HCT116 (cell line): ENCODE measurements around the gene P4HA1. TPM values are rescaled to one million over a fixed set of nuclear protein-coding genes. Genes with fewer than 3 reads are reported as not detected.

Experiments
- ATAC-seq: fragments of 200-7000 bp; cut with Tn5 transposase; 2 replicates; pipeline ENCODE4 v1.9.1; 2020; ENCODE audit warnings: mild to moderate bottlenecking, moderate library complexity
- BruUV-seq: library from RNA; stranded (reverse); fragments of 400-500 nt; replicated peaks from 2 replicates; lab custom pipeline; 2021; lab: Mats Ljungman, UMichigan
- CTCF ChIA-PET: fragments of 300-600 bp; sonication (Branson Sonifier 250); formaldehyde crosslinking; loops from one replicate; lab custom pipeline; 2021; ENCODE audit warnings: antibody characterized with exemption; lab: Charles Lee
- POLR2A ChIA-PET: fragments of 300-600, 350-600 bp; sonication (Branson Sonifier 250); formaldehyde crosslinking; loops from one replicate; lab custom pipeline; 2021; ENCODE audit warnings: antibody characterized with exemption; lab: Charles Lee
- RAD21 ChIA-PET, 2 experiments: fragments of 300-600 bp; sonication (Branson Sonifier 250); formaldehyde crosslinking; loops; one replicate each; lab custom pipeline; 2023; ENCODE audit warnings: low total read pairs in 2 of 2; ENCODE audit not compliant: uncharacterized antibody in 2 of 2, unreplicated experiment in 2 of 2, low non-redundant PET in 1 of 2; lab: Charles Lee
- DNase-seq: peaks from one replicate; pipeline ENCODE4 v3.0.0-alpha.2; 2010; ENCODE audit warnings: low read depth, low spot score
- H2AFZ ChIP-seq: fragments of 200-600 bp; shearing (Covaris generic), sonication (generic); 2 replicates; pipeline ENCODE4 v1.6.1; 2017; ENCODE audit warnings: low read depth, mixed run types, mixed read lengths, antibody characterized with exemption, low read length; ENCODE audit not compliant: poor library complexity, severe bottlenecking
- H3K27ac ChIP-seq: 2 replicates; pipeline ENCODE4 v1.5.1; 2012; ENCODE audit warnings: low read depth, low read length
- H3K27me3 ChIP-seq: fragments of 200-600 bp; sonication (generic); 2 replicates; pipeline ENCODE4 v1.6.1; 2016; ENCODE audit warnings: mixed run types, low read length, mixed read lengths; ENCODE audit not compliant: insufficient read depth
- H3K36me3 ChIP-seq, 2 experiments: fragments of 200-500 bp in 1 of 2; fragments of 200-600 bp in 1 of 2; sonication (Bioruptor generic) in 1 of 2; sonication (generic) in 1 of 2; 2 replicates each; pipeline versions ENCODE4 v1.5.1 to v1.6.1; 2014 to 2016; ENCODE audit warnings: low read length in 2 of 2, inconsistent platforms in 1 of 2, mixed read lengths in 1 of 2, mixed run types in 1 of 2; ENCODE audit not compliant: insufficient read depth in 2 of 2, control insufficient read depth in 1 of 2
- H3K4me1 ChIP-seq, 2 experiments: fragments of 200-600 bp in 1 of 2; sonication (generic) in 1 of 2; 2 replicates each; pipeline versions ENCODE4 v1.5.1 to v1.6.1; 2012 to 2017; ENCODE audit warnings: low read length in 2 of 2, inconsistent platforms in 1 of 2, mild to moderate bottlenecking in 1 of 2, mixed read lengths in 1 of 2, mixed run types in 1 of 2, moderate library complexity in 1 of 2; ENCODE audit not compliant: insufficient read depth in 2 of 2, control insufficient read depth in 1 of 2
- H3K4me2 ChIP-seq: fragments of 200-600 bp; sonication (generic); 2 replicates; pipeline ENCODE4 v1.6.1; 2017; ENCODE audit warnings: mixed run types, low read length, mixed read lengths
- H3K4me3 ChIP-seq, 2 experiments: fragments of 200-600 bp in 1 of 2; sonication (generic) in 1 of 2; replicated peaks in 1 of 2; 2 replicates each; pipeline ENCODE4 v1.5.1; 2011 to 2016; ENCODE audit warnings: low read length in 2 of 2, control low read depth in 1 of 2, low read depth in 1 of 2, mild to moderate bottlenecking in 1 of 2, mixed read lengths in 1 of 2, mixed run types in 1 of 2
- H3K79me2 ChIP-seq: fragments of 200-600 bp; sonication (generic); 2 replicates; pipeline ENCODE4 v1.6.1; 2017; ENCODE audit warnings: mild to moderate bottlenecking, mixed run types, low read length, moderate library complexity, mixed read lengths; ENCODE audit not compliant: insufficient read depth
- H3K9ac ChIP-seq: fragments of 200-600 bp; sonication (generic); 2 replicates; pipeline ENCODE4 v1.6.1; 2016; ENCODE audit warnings: low read length, mixed read lengths
- H3K9me2 ChIP-seq: fragments of 200-600 bp; sonication (generic), shearing (Covaris generic); 2 replicates; pipeline ENCODE4 v1.6.1; 2017; ENCODE audit warnings: mixed run types, mild to moderate bottlenecking, moderate library complexity; ENCODE audit not compliant: insufficient read depth
- H3K9me3 ChIP-seq, 2 experiments: fragments of 200-500 bp in 1 of 2; fragments of 200-600 bp in 1 of 2; sonication (Bioruptor generic) in 1 of 2; sonication (generic) in 1 of 2; 2 replicates each; pipeline ENCODE4 v1.6.1; 2014 to 2017; ENCODE audit warnings: low read length in 2 of 2, mixed read lengths in 2 of 2, inconsistent platforms in 1 of 2, low read depth in 1 of 2, mild to moderate bottlenecking in 1 of 2, mixed run types in 1 of 2, moderate library complexity in 1 of 2; ENCODE audit not compliant: control insufficient read depth in 1 of 2, insufficient read depth in 1 of 2
- H4K20me1 ChIP-seq: fragments of 200-600 bp; sonication (generic), shearing (Covaris generic); 2 replicates; pipeline ENCODE4 v1.6.1; 2017; ENCODE audit warnings: mixed run types, mild to moderate bottlenecking, moderate library complexity; ENCODE audit not compliant: insufficient read depth
- ATF3 ChIP-seq: IDR thresholded peaks from 2 replicates; pipeline ENCODE4 v1.6.1; 2012
- CBX3 ChIP-seq: IDR thresholded peaks from 2 replicates; pipeline ENCODE4 v1.6.1; 2012; ENCODE audit warnings: low read depth
- CEBPB ChIP-seq: IDR thresholded peaks from 2 replicates; pipeline ENCODE4 v1.6.1; 2012; ENCODE audit warnings: low read depth
- EGR1 ChIP-seq: IDR thresholded peaks from 2 replicates; pipeline ENCODE4 v1.6.1; 2012; ENCODE audit warnings: low read depth
- ELF1 ChIP-seq: IDR thresholded peaks from 2 replicates; pipeline ENCODE4 v1.6.1; 2012; ENCODE audit warnings: low read depth, borderline replicate concordance
- EZH2 ChIP-seq: fragments of 200-600 bp; sonication (generic); IDR thresholded peaks from 2 replicates; pipeline ENCODE4 v1.6.1; 2017; ENCODE audit warnings: antibody characterized with exemption, mixed run types
- FOSL1 ChIP-seq: IDR thresholded peaks from 2 replicates; pipeline ENCODE4 v1.6.1; 2012; ENCODE audit warnings: low read depth
- JUND ChIP-seq: IDR thresholded peaks from 2 replicates; pipeline ENCODE4 v1.6.1; 2012
- MAX ChIP-seq: IDR thresholded peaks from 2 replicates; pipeline ENCODE4 v1.6.1; 2012
- POLR2A ChIP-seq: IDR thresholded peaks from 2 replicates; pipeline ENCODE4 v1.7.0; 2011; ENCODE audit warnings: borderline replicate concordance; ENCODE audit not compliant: insufficient read depth, insufficient read length; ENCODE audit errors: extremely low read depth
- POLR2AphosphoS5 ChIP-seq: IDR thresholded peaks from 2 replicates; pipeline ENCODE4 v1.6.1; 2011; ENCODE audit warnings: mild to moderate bottlenecking, low read depth, low read length, moderate library complexity
- REST ChIP-seq: IDR thresholded peaks from 2 replicates; pipeline ENCODE4 v1.6.1; 2012; ENCODE audit warnings: low read depth
- SIN3A ChIP-seq: IDR thresholded peaks from 2 replicates; pipeline ENCODE4 v1.6.1; 2012; ENCODE audit warnings: low read depth
- SP1 ChIP-seq: IDR thresholded peaks from 2 replicates; pipeline ENCODE4 v1.6.1; 2012; ENCODE audit warnings: low read depth
- SRF ChIP-seq: IDR thresholded peaks from 2 replicates; pipeline ENCODE4 v1.6.1; 2012; ENCODE audit warnings: low read depth
- TCF7L2 ChIP-seq: IDR thresholded peaks from 2 replicates; pipeline ENCODE4 v1.7.0; 2011; ENCODE audit warnings: borderline replicate concordance, inconsistent platforms; ENCODE audit not compliant: insufficient read depth, insufficient read length; ENCODE audit errors: extremely low read depth
- YY1 ChIP-seq: IDR thresholded peaks from 2 replicates; pipeline ENCODE4 v1.6.1; 2011; ENCODE audit warnings: low read length, low read depth, moderate library complexity, mild to moderate bottlenecking; ENCODE audit not compliant: insufficient replicate concordance; ENCODE audit errors: extremely low read depth
- ZBTB33 ChIP-seq: IDR thresholded peaks from 2 replicates; pipeline ENCODE4 v1.6.1; 2011; ENCODE audit warnings: mild to moderate bottlenecking, low read length, moderate library complexity; ENCODE audit not compliant: insufficient replicate concordance; ENCODE audit errors: extremely low read depth
- ZFX ChIP-seq: fragments of 450-650 bp; IDR thresholded peaks from 2 replicates; pipeline ENCODE4 v1.6.1; 2017
- intact Hi-C: fragments of 100-400 bp; cut with micrococcal nuclease; formaldehyde crosslinking; loops from 2 replicates; pipeline ENCODE4 v1.10.0; 2022
- total RNA-seq: library from RNA; stranded (reverse); gene quantifications from one replicate; pipeline ENCODE4 v1.2.1, GENCODE V29; 2021; ENCODE audit not compliant: unreplicated experiment

Gene P4HA1
- total RNA-seq, 1 experiment from 2014 or later: 49.7 TPM

GRCh38 chr10:73126343-73126742 is 29.7 kb upstream of the P4HA1 start:
- CTCF ChIA-PET: no interaction called here
- H3K9ac ChIP-seq: no peak overlapping the region
- H4K20me1 ChIP-seq: no peaks in the 10 kb centered on the region
- H3K4me3 ChIP-seq: no peak overlapping the region
- ATAC-seq: no peak
- no peak for DNase-seq
- TF ChIP-seq YY1 (no peak), POLR2AphosphoS5 (no peak), ZBTB33 (no peak), REST (no peak), ZFX (no peak), MAX (no peak), SIN3A (no peak), EZH2 (no peak), EGR1 (no peak), ATF3 (no peak), SRF (no peak), ELF1 (no peak), CEBPB (no peak), SP1 (no peak), CBX3 (no peak), FOSL1 (no peak), POLR2A (no peak), TCF7L2 (no peak), JUND (no peak)
- H3K27ac ChIP-seq: no peak overlapping the region
- peaks cover 14 to 21% of the 10 kb centered on the region in 2 experiments; a peak in 3 of 4 replicates for H3K36me3 ChIP-seq
- no peaks in the 10 kb centered on the region for H3K9me3 ChIP-seq
- H3K4me2 ChIP-seq: no peak overlapping the region
- no peak overlapping the region for H2AFZ ChIP-seq
- no TSS peak for BruUV-seq
- RAD21 ChIA-PET: no interaction called here
- H3K79me2 ChIP-seq: no peaks in the 10 kb centered on the region
- H3K9me2 ChIP-seq: no peaks in the 10 kb centered on the region
- no peaks in the 10 kb centered on the region for H3K4me1 ChIP-seq
- intact Hi-C loops: no loop called here
- no peaks in the 10 kb centered on the region for H3K27me3 ChIP-seq
- POLR2A ChIA-PET: no interaction called here
